ENCODE measurements around the gene PLA2G4E. TPM values are rescaled to one million over a fixed set of nuclear protein-coding genes. Genes with fewer than 3 reads are reported as not detected.

PLA2G4E gene
- total and polyA plus RNA-seq, 8 donors = 0.78 TPM; not detected in 7

GRCh38 chr15:42060477-42060763 is 39.6 kb upstream of the PLA2G4E start:
- Histone ChIP-seq H3K27me3 (peaks cover 0 to 23% (median 5%) of the 10 kb centered on the region in 3 donors), H3K9me3 (no peaks in the 10 kb centered on the region), H3K27ac (no peak overlapping the region), H3K36me3 (no peaks in the 10 kb centered on the region), H3K4me3 (no peak overlapping the region), H3K4me1 (peaks cover 12 to 21% (median 14%) of the 10 kb centered on the region in 4 donors)
- no peak for DNase-seq
- WGBS, 5 donors = 83 to 95% (median 90%) methylated on average over 4 of the region's 4 CpGs
- no peak for TF ChIP-seq POLR2AphosphoS5 (IDR thresholded peaks at IDR 0.05)
- no peak for TF ChIP-seq EP300 (IDR thresholded peaks at IDR 0.05)
- no peak for TF ChIP-seq POLR2A (IDR thresholded peaks at IDR 0.05)
- no peak for TF ChIP-seq CTCF (IDR thresholded peaks at IDR 0.05)
- intact Hi-C loops (cut with DNase I; ENCODE audit: low total_unique reads) = no loop called here

- H3K36me3 ChIP-seq = no peaks in the 10 kb centered on the region
- TF ChIP-seq CTCF (IDR thresholded peaks at IDR 0.05) = peak in 5 of 7 experiments; percentile 61 to 92 (median 88)
- no peak for TF ChIP-seq POLR2A (IDR thresholded peaks at IDR 0.05)
- TF ChIP-seq POLR2AphosphoS5 (IDR thresholded peaks at IDR 0.05) = no peak
- peaks cover 0 to 17% (median 5%) of the 10 kb centered on the region in 3 donors for H3K27me3 ChIP-seq
- no peak overlapping the region for H3K27ac ChIP-seq
- WGBS, 5 donors = 44 to 49% (median 45%) methylated on average over 14 of the region's 14 CpGs
- no peak overlapping the region for H3K4me3 ChIP-seq
- peaks cover 12 to 21% (median 14%) of the 10 kb centered on the region in 4 donors for H3K4me1 ChIP-seq
- DNase-seq = peak; percentile 74 to 77
- H3K9me3 ChIP-seq = no peaks in the 10 kb centered on the region
- intact Hi-C loops (cut with DNase I; ENCODE audit: low total_unique reads) = loop anchor here (5.0 kb wide), 1 partner anchor 73 kb away; no protein-coding TSS in a partner anchor
These were observed 39.0 kb upstream of the PLA2G4E start for GRCh38 chr15:42059661-42060476.

- peaks cover 0 to 12% (median 5%) of the 10 kb centered on the region in 3 donors for H3K27me3 ChIP-seq
- intact Hi-C loops (cut with DNase I; ENCODE audit: low total_unique reads) = loop anchor here (5.0 kb wide), 1 partner anchor 71 kb away; no protein-coding TSS in a partner anchor
- H3K4me3 ChIP-seq = no peak overlapping the region
These were observed 37.9 kb upstream of the PLA2G4E start for GRCh38 chr15:42058791-42059190.

More at GRCh38 chr15:42058791-42059190, 37.9 kb upstream of the PLA2G4E start:
- Histone ChIP-seq H3K9me3 (no peaks in the 10 kb centered on the region), H3K27ac (no peak overlapping the region), H3K36me3 (no peaks in the 10 kb centered on the region), H3K4me1 (peaks cover 12 to 21% (median 14%) of the 10 kb centered on the region in 4 donors)
- 61 to 68% (median 65%) methylated on average over 3 of the region's 3 CpGs for WGBS, 5 donors
- no peak for TF ChIP-seq EP300 (IDR thresholded peaks at IDR 0.05)
- TF ChIP-seq CTCF (IDR thresholded peaks at IDR 0.05) = no peak
- DNase-seq = no peak
